K562 (cell line): ENCODE data around the gene JPH4. TPM values are rescaled to one million over a fixed set of nuclear protein-coding genes. Genes with fewer than 3 reads are reported as not detected.

ENCODE experiments used
- DDX20 ChIP-seq: fragments of 450-650 bp; IDR thresholded peaks from 2 replicates; pipeline ENCODE4 v1.6.1; 2016; ENCODE audit warnings: missing genetic modification characterization, low read depth, mild to moderate bottlenecking, missing compliant biosample characterization, moderate library complexity
- ILK ChIP-seq: fragments of 450-650 bp; IDR thresholded peaks from 2 replicates; pipeline ENCODE4 v1.6.1; 2016; ENCODE audit warnings: missing genetic modification characterization, low read depth, mild to moderate bottlenecking, missing compliant biosample characterization, moderate library complexity, borderline replicate concordance
- MECOM ChIP-seq: fragments of 250-450 bp; sonication (Bioruptor Pico); IDR thresholded peaks from 2 replicates; pipeline ENCODE4 v1.8.0; 2022; ENCODE audit warnings: inconsistent platforms
- polyA plus RNA-seq, 8 experiments: library from polyadenylated mRNA; depleted of rRNA in 4 of 8; stranded (reverse) in 5 of 8; unstranded in 3 of 8; fragments of >200 nt; fragmentation: Nextera tagmentation in 2 of 8; fragmentation: Illumina TruSeq in 1 of 8; extraction: Ambion mirVana in 2 of 8; extraction: Trizol in 1 of 8; gene quantifications; 2 replicates each; pipeline versions ENCODE4 v1.2.1 to v1.2.3, GENCODE V29; 2011 to 2014; ENCODE audit warnings: inconsistent platforms in 1 of 8, missing spikeins in 1 of 8
- total RNA-seq, 7 experiments: library from RNA; depleted of rRNA in 6 of 7; stranded (reverse); fragments of >200 nt in 6 of 7; fragmentation: Illumina TruSeq in 2 of 7; extraction: Trizol in 2 of 7; gene quantifications; 2 replicates each; pipeline versions ENCODE4 v1.2.1 to v1.2.3, GENCODE V29; 2011 to 2021; ENCODE audit warnings: low replicate concordance in 1 of 7
- TF ChIP-seq, protein P1 (sequence below): fragments of 250-450 bp; sonication (Bioruptor Pico); IDR thresholded peaks from 2 replicates; pipeline ENCODE4 v1.4.0; 2020; ENCODE audit warnings: mild to moderate bottlenecking, moderate library complexity
- TF ChIP-seq, protein P2 (sequence below): sonication (generic); formaldehyde crosslinking; IDR thresholded peaks from 2 replicates; pipeline ENCODE4 v1.8.1; 2023; ENCODE audit warnings: mild to moderate bottlenecking, missing genetic modification reagents
- TF ChIP-seq, protein P3 (sequence below): fragments of 450-650 bp; IDR thresholded peaks from 2 replicates; pipeline ENCODE4 v1.7.0; 2016; ENCODE audit warnings: borderline replicate concordance
- TF ChIP-seq, protein P4 (sequence below): fragments of 250-450 bp; sonication (Bioruptor Pico); IDR thresholded peaks from 2 replicates; pipeline ENCODE4 v1.8.0; 2022; ENCODE audit warnings: moderate library complexity, mild to moderate bottlenecking, inconsistent platforms

JPH4 gene
- total and polyA plus RNA-seq, 9 of the 15 experiments (the other 6 are each of a cell fraction or from before 2014, with no cell fraction given): 0.04 to 0.13 (median 0.06) TPM; not detected in 5

GRCh38 chr14:23561873-23562821, 16.4 kb downstream of the JPH4 start (continued):
- TF ChIP-seq, protein P1, sequence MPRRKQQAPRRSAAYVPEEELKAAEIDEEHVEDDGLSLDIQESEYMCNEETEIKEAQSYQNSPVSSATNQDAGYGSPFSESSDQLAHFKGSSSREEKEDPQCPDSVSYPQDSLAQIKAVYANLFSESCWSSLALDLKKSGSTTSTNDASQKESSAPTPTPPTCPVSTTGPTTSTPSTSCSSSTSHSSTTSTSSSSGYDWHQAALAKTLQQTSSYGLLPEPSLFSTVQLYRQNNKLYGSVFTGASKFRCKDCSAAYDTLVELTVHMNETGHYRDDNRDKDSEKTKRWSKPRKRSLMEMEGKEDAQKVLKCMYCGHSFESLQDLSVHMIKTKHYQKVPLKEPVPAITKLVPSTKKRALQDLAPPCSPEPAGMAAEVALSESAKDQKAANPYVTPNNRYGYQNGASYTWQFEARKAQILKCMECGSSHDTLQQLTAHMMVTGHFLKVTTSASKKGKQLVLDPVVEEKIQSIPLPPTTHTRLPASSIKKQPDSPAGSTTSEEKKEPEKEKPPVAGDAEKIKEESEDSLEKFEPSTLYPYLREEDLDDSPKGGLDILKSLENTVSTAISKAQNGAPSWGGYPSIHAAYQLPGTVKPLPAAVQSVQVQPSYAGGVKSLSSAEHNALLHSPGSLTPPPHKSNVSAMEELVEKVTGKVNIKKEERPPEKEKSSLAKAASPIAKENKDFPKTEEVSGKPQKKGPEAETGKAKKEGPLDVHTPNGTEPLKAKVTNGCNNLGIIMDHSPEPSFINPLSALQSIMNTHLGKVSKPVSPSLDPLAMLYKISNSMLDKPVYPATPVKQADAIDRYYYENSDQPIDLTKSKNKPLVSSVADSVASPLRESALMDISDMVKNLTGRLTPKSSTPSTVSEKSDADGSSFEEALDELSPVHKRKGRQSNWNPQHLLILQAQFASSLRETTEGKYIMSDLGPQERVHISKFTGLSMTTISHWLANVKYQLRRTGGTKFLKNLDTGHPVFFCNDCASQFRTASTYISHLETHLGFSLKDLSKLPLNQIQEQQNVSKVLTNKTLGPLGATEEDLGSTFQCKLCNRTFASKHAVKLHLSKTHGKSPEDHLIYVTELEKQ (CRISPR knock-in tag): no peak
- TF ChIP-seq, protein P2, sequence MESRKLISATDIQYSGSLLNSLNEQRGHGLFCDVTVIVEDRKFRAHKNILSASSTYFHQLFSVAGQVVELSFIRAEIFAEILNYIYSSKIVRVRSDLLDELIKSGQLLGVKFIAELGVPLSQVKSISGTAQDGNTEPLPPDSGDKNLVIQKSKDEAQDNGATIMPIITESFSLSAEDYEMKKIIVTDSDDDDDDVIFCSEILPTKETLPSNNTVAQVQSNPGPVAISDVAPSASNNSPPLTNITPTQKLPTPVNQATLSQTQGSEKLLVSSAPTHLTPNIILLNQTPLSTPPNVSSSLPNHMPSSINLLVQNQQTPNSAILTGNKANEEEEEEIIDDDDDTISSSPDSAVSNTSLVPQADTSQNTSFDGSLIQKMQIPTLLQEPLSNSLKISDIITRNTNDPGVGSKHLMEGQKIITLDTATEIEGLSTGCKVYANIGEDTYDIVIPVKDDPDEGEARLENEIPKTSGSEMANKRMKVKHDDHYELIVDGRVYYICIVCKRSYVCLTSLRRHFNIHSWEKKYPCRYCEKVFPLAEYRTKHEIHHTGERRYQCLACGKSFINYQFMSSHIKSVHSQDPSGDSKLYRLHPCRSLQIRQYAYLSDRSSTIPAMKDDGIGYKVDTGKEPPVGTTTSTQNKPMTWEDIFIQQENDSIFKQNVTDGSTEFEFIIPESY (CRISPR knock-in tag): no peak; the same call in 1 of the 2 replicates
- TF ChIP-seq ILK (tag) (no peak), DDX20 (tag) (no peak), MECOM (CRISPR knock-in tag) (no peak)
- TF ChIP-seq, protein P3, sequence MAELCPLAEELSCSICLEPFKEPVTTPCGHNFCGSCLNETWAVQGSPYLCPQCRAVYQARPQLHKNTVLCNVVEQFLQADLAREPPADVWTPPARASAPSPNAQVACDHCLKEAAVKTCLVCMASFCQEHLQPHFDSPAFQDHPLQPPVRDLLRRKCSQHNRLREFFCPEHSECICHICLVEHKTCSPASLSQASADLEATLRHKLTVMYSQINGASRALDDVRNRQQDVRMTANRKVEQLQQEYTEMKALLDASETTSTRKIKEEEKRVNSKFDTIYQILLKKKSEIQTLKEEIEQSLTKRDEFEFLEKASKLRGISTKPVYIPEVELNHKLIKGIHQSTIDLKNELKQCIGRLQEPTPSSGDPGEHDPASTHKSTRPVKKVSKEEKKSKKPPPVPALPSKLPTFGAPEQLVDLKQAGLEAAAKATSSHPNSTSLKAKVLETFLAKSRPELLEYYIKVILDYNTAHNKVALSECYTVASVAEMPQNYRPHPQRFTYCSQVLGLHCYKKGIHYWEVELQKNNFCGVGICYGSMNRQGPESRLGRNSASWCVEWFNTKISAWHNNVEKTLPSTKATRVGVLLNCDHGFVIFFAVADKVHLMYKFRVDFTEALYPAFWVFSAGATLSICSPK: no peak
- TF ChIP-seq, protein P4, sequence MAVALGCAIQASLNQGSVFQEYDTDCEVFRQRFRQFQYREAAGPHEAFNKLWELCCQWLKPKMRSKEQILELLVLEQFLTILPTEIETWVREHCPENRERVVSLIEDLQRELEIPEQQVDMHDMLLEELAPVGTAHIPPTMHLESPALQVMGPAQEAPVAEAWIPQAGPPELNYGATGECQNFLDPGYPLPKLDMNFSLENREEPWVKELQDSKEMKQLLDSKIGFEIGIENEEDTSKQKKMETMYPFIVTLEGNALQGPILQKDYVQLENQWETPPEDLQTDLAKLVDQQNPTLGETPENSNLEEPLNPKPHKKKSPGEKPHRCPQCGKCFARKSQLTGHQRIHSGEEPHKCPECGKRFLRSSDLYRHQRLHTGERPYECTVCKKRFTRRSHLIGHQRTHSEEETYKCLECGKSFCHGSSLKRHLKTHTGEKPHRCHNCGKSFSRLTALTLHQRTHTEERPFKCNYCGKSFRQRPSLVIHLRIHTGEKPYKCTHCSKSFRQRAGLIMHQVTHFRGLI (CRISPR knock-in tag): no peak
- TF ChIP-seq, all 486 proteins: peak for 0
